ENCODE data around the gene SHLD2.
"Not testable (repeated sequence)": the region's sequence is repeated elsewhere in the genome, so short reads cannot be mapped to it uniquely, and the experiment has no call there.

The SHLD2 gene

GRCh38 chr10:87211848-87212247, 116.8 kb downstream of the SHLD2 start:
- not testable (repeated sequence) for DNase-seq (ENCODE audit: low read depth in 1 of 2, low spot score in 1 of 2)

GRCh38 chr10:87213150-87213765, 118.3 kb downstream of the SHLD2 start:
- DNase-seq (ENCODE audit: low read depth in 1 of 2, low spot score in 1 of 2) = not testable (repeated sequence)

GRCh38 chr10:87213806-87214205, 118.8 kb downstream of the SHLD2 start:
- not testable (repeated sequence) for DNase-seq (ENCODE audit: low read depth in 1 of 2, low spot score in 1 of 2)

DNA sequence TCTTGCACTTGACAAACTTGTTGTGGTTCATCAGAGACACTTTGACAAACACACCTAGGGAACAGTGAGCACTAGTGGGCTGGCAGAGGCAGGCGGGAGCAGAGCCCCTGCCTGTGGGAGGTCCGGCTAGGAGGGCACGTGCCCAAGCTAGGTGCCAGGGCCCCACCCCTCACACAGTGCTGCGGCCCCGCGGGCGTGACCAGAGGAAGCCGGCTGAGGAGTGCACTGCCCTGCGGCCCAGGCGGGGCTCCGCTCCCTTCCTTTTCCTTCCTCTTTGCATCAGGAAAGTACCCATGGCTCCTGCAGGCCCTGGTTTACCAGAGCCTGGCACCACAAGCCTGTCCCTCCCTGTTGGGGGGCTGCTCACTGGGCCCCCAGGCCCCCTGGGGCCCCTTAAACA, 121.1 kb downstream of the SHLD2 start:
- DNase-seq (ENCODE audit: low read depth in 1 of 2, low spot score in 1 of 2) = not testable (repeated sequence)

DNA sequence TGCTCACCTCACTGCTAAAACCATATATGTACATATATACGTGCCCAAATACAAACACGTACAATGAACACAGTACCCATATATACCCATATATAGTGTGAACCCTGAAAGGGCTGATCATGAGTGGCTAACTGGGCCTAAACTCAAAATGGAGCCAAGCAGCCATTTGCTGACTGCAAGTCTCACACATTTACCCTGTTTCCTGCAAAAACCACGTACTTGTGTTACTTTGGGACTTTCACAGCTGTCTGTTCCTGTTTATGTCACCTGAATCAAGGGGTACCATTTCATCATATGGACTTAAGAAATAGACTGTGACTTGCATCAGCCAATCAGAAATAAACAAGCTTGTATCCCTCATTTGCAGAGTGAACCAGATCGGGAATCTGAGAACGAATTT, 124.4 kb downstream of the SHLD2 start:
- DNase-seq (ENCODE audit: low read depth in 1 of 2, low spot score in 1 of 2) = not testable (repeated sequence)

- DNase-seq (ENCODE audit: low read depth in 1 of 2, low spot score in 1 of 2) = not testable (repeated sequence)
Measured at GRCh38 chr10:87222789-87223188, 127.8 kb downstream of the SHLD2 start.

DNA sequence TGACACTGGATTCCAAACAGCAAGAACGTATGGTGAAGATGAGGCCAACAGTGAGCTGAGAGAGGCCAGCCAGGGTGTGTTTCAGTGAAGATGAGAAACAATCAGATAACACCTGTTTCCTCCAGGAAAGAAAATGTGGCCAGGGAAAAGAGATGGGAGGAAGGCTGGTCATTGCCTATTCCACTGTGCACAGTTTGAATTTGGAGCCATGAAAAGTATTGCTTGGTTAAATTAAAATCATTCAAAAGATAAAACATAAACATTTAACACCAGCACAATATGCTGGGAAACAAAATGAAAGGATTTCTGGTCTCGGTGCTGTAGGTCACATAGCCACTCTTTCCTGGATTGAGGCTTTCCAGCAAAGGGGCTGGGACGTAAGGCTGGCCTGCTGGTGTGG, 130.1 kb downstream of the SHLD2 start, which contains the start of gene NUTM2A:
NUTM2A (plus strand) TSS at position 301 of the 400 bp plus-strand sequence. CDS start 383 bp downstream, outside the sequence.
- DNase-seq (ENCODE audit: low read depth in 1 of 2, low spot score in 1 of 2) = not testable (repeated sequence)

DNA sequence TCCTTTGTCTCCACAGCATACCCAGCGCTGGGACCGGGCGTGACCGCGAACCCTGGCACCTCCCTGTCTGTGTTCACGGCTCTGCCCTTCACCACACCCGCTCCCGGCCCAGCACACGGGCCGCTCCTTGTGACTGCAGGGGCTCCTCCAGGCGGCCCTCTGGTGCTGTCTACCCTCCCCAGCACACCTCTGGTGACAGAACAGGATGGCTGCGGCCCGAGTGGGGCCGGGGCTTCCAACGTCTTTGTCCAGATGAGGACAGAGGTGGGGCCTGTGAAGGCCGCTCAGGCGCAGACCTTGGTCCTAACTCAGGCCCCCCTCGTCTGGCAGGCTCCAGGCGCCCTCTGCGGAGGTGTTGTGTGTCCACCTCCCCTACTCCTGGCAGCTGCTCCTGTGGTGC, 133.2 kb downstream of the SHLD2 start:
- not testable (repeated sequence) for DNase-seq (ENCODE audit: low read depth in 1 of 2, low spot score in 1 of 2)

- not testable (repeated sequence) for DNase-seq (ENCODE audit: low read depth in 1 of 2, low spot score in 1 of 2)
Measured at GRCh38 chr10:87229211-87229610, 134.2 kb downstream of the SHLD2 start.

GRCh38 chr10:87234854-87235253, 139.8 kb downstream of the SHLD2 start:
- not testable (repeated sequence) for DNase-seq (ENCODE audit: low read depth in 1 of 2, low spot score in 1 of 2)

- not testable (repeated sequence) for DNase-seq (ENCODE audit: low read depth in 1 of 2, low spot score in 1 of 2)
Measured at GRCh38 chr10:87237244-87237643, 142.2 kb downstream of the SHLD2 start.

GRCh38 chr10:87239346-87239808, 144.4 kb downstream of the SHLD2 start:
- DNase-seq (ENCODE audit: low read depth in 1 of 2, low spot score in 1 of 2) = not testable (repeated sequence)

Data from stimulated activated CD4-positive, alpha-beta T cell treated with anti-CD3 and anti-CD28 coated beads, Interleukin-15, amount 100 ng/mL, for 1 hour (primary cell).